Posterior vena cava (tissue), 2 donors: ENCODE measurements around the gene SLC7A14. TPM values are rescaled to one million over a fixed set of nuclear protein-coding genes. Genes with fewer than 3 reads are reported as not detected.
A peak's percentile ranks its signal among the peaks of the same experiment; 100 is the strongest.
"Not testable (repeated sequence)": the region's sequence is repeated elsewhere in the genome, so short reads cannot be mapped to it uniquely, and the experiment has no call there.

Experiments
- DNase-seq: peaks from one replicate; pipeline ENCODE4 v3.0.0-alpha.2; 2020; ENCODE audit warnings: low spot score
- intact Hi-C, 2 donors: fragments of 100-400 bp; cut with DNase I; formaldehyde crosslinking; loops; one replicate each; pipeline versions ENCODE4 v1.14.1 to v1.14.2; 2022 to 2023
- total RNA-seq, 2 donors: library from RNA; stranded (reverse); fragmentation: NEBNext Ultra II Directional; extraction: Animal tissue kit (Norgen Biotek cat#: 25700); gene quantifications; one replicate each; pipeline ENCODE4 v1.2.1, GENCODE V29; 2021
- donor health status: DM: yes; HTN: yes; CAD: no.
- donor health status: DM: yes; HTN: yes; CAD: no.

The SLC7A14 gene
- total RNA-seq, 2 donors from 2014 or later = 0.05 TPM; not detected in 1

- no peak for DNase-seq
- intact Hi-C loops = no loop called here
These were observed 13.2 kb upstream of the SLC7A14 start for GRCh38 chr3:170599091-170599490.

- intact Hi-C loops = no loop called here
- DNase-seq = no peak
These were observed 12.2 kb upstream of the SLC7A14 start for GRCh38 chr3:170598091-170598502.

GRCh38 chr3:170594528-170594927 is 8.7 kb upstream of the SLC7A14 start:
- DNase-seq = no peak
- intact Hi-C loops = no loop called here

- DNase-seq = no peak
- intact Hi-C loops = no loop called here
These were observed 7.8 kb upstream of the SLC7A14 start for GRCh38 chr3:170593634-170594033.

- intact Hi-C loops = no loop called here
- no peak for DNase-seq
These were observed 3.2 kb upstream of the SLC7A14 start for GRCh38 chr3:170589113-170589512.

- peak; percentile 71 for DNase-seq
- intact Hi-C loops = no loop called here
These were observed 603 bp downstream of the SLC7A14 start for GRCh38 chr3:170585008-170585936.

GRCh38 chr3:170584585-170585007 is 1.3 kb downstream of the SLC7A14 start:
- peak; percentile 90 for DNase-seq

GRCh38 chr3:170579646-170580045 is 6.2 kb downstream of the SLC7A14 start:
- intact Hi-C loops = no loop called here
- DNase-seq = no peak

More at GRCh38 chr3:170584585-170585007, 1.3 kb downstream of the SLC7A14 start:
- intact Hi-C loops = no loop called here

- no peak for DNase-seq
- intact Hi-C loops = no loop called here
These were observed 13.1 kb downstream of the SLC7A14 start for GRCh38 chr3:170572665-170573253.

GRCh38 chr3:170567598-170567997 is 18.3 kb downstream of the SLC7A14 start:
- intact Hi-C loops, DNase-seq: not testable (repeated sequence)

- DNase-seq = no peak
- intact Hi-C loops = no loop called here
These were observed 19.5 kb downstream of the SLC7A14 start for GRCh38 chr3:170566413-170566812.

GRCh38 chr3:170565495-170565894 is 20.4 kb downstream of the SLC7A14 start:
- DNase-seq = no peak
- intact Hi-C loops = no loop called here

- intact Hi-C loops = no loop called here
- DNase-seq = no peak
These were observed 21.2 kb downstream of the SLC7A14 start for GRCh38 chr3:170564664-170565063.

GRCh38 chr3:170563712-170564423 is 22.0 kb downstream of the SLC7A14 start:
- intact Hi-C loops = no loop called here
- no peak for DNase-seq

- DNase-seq = no peak
- intact Hi-C loops = no loop called here
These were observed 23.8 kb downstream of the SLC7A14 start for GRCh38 chr3:170562080-170562479.

- DNase-seq = no peak
- intact Hi-C loops = no loop called here
These were observed 25.0 kb downstream of the SLC7A14 start for GRCh38 chr3:170560717-170561382.

GRCh38 chr3:170560296-170560695 is 25.6 kb downstream of the SLC7A14 start:
- intact Hi-C loops = no loop called here
- DNase-seq = no peak

- no peak for DNase-seq
- intact Hi-C loops = no loop called here
These were observed 27.4 kb downstream of the SLC7A14 start for GRCh38 chr3:170558427-170558826.

- intact Hi-C loops = no loop called here
- DNase-seq = no peak
These were observed 30.5 kb downstream of the SLC7A14 start for GRCh38 chr3:170555329-170555728.
